Fibroblast of mammary gland (primary cell): ENCODE results near the gene FLNC.

Experiments
- DNase-seq: peaks from one replicate; pipeline ENCODE4 v3.0.0-alpha.2; 2010; ENCODE audit warnings: low read depth
- H3K4me3 ChIP-seq: 2 replicates; pipeline ENCODE4 v1.5.1; 2011; ENCODE audit warnings: low read depth, mild to moderate bottlenecking, low read length, moderate library complexity; ENCODE audit not compliant: control insufficient read depth
- CTCF ChIP-seq: conservative IDR thresholded peaks from 2 replicates; pipeline ENCODE4 v1.5.1; 2011; ENCODE audit warnings: low read depth, low read length, inconsistent platforms; ENCODE audit not compliant: control insufficient read depth, insufficient read depth

Gene FLNC

GRCh38 chr7:128788446-128789412, 41.5 kb upstream of the FLNC start:
- no peak for DNase-seq
- TF ChIP-seq CTCF = no peak
- H3K4me3 ChIP-seq = no peak overlapping the region

- peak overlapping the region; percentile 72 for H3K4me3 ChIP-seq
- DNase-seq = no peak
- TF ChIP-seq CTCF = no peak
Measured at GRCh38 chr7:128790315-128791041, 39.7 kb upstream of the FLNC start.

- DNase-seq = peak; percentile 30
- no peak for TF ChIP-seq CTCF
- peak within 1 kb of the TSS; percentile 74 for H3K4me3 ChIP-seq
Measured at GRCh38 chr7:128791121-128791971, 38.9 kb upstream of the FLNC start, which contains the start of gene CCDC136. TSS of gene CCDC136 (plus strand) at chr7:128791968. CDS start at chr7:128792412, 444 bp downstream.

GRCh38 chr7:128791972-128792327, 38.3 kb upstream of the FLNC start:
- no peak for TF ChIP-seq CTCF
- peak overlapping the region; percentile 74 for H3K4me3 ChIP-seq

GRCh38 chr7:128792471-128793180, 37.6 kb upstream of the FLNC start:
- no peak overlapping the region for H3K4me3 ChIP-seq
- no peak for DNase-seq

More at GRCh38 chr7:128791972-128792327, 38.3 kb upstream of the FLNC start:
- DNase-seq = no peak

More at GRCh38 chr7:128792471-128793180, 37.6 kb upstream of the FLNC start:
- no peak for TF ChIP-seq CTCF
